GM21786 (cell line): Measurements from ENCODE around the gene PPP4R4.

Experiments used
- ATAC-seq: cut with Tn5 transposase; IDR thresholded peaks from one replicate; pipeline ENCODE4 v1.9.1; 2021; ENCODE audit not compliant: unreplicated experiment

The PPP4R4 gene

DNA sequence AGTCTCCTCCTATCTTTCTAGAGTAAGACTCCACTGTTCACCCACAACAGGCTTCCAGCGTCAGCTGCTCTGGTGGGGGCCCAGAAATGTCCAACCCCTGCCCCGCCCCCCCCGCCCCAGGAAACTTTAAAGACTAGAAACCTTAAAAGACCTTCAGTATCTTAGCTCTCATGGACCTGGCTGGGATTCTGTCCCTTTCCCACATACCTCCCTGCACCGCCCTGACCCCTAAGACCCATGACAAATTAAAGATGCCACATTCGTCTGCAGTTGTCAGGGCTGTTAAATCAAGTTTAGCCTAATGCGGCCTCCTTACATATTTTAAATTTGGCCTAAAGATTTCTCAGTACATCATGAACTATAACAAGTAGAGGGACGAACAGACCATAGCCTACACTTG lies 129.0 kb downstream of the PPP4R4 start:
- ATAC-seq, result no peak

DNA sequence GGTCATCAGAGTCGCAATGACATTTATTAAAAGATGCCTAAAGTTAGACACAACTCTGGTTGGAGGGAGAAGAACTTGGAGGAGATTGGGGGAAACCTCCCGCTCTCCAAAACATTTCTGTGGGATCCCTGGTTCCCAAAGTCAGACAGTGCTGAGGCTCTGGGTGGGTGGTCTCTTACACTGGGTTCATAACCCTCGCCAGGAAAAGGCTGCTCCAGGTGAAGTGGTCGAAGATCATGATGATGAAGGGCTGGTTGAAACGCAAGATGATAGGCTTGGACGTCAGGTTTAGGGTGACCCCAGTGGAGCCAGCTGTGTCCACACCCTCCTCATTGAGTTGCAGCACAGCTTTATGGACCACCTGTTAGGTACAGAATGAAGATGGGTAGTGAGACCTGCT lies 130.1 kb downstream of the PPP4R4 start:
- ATAC-seq, result no peak

DNA sequence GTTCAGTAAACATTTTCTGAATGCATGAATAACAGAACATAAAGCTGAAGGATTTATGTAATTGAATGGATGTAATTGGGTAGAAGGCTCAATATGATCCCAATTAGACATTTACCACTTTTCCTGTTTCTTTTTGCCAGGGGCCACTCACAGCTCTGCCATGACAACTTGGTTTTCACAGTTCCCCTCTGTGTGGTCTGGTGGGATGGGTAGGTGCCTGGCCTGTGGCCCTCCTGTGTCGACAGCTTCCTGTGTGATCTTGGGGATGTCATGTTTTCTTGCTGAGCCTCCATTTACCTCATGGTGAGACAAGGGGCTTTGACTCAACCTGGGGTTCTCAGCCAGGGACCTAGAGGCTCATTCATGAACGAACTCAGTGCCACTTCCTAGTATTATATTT lies 131.5 kb downstream of the PPP4R4 start:
- ATAC-seq, result no peak

DNA sequence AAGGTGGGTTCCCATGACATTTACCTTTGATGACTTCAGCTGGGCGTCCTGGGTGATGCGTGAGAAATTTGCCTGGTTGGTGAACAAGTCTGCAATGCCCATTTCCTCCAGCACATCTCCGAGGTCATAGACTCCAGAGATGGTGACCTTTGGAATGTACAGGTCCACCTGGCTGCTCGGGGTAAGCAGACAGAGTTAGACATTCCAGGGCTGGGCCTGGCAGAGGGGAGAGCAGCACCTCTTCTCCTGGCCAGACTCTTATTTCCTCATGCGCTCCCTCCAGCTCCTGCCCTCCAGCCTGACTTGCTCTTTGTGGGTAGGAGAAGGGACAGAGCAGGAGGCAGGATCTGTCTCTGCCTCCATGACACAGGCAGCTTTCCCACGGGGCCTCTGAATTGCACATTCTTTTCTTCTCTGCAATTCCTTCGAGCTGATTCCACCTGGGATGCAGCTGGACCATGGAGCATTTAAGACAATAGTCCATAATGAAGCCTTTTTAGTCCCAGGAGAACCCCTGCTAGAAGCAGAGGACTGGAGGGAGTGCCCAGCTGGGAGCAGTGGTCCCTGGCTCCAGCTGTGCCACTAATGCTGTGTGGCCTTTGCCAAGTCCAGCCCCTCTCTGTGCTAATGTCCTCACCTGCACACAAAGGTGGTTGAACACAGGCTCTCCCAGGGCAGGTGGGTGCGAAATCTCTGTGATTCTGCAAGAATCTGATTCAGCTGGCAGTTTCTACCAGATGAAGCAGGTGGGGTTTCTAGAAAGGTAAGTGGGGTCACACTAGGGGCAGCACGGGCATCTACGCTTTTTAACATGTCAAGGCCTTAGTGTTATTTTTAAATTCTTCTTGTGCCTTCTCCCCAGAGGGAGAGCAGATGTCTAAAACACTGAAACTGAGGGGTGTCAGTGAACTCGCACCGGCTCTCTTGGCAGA lies 132.2 kb downstream of the PPP4R4 start:
- no peak for ATAC-seq

DNA sequence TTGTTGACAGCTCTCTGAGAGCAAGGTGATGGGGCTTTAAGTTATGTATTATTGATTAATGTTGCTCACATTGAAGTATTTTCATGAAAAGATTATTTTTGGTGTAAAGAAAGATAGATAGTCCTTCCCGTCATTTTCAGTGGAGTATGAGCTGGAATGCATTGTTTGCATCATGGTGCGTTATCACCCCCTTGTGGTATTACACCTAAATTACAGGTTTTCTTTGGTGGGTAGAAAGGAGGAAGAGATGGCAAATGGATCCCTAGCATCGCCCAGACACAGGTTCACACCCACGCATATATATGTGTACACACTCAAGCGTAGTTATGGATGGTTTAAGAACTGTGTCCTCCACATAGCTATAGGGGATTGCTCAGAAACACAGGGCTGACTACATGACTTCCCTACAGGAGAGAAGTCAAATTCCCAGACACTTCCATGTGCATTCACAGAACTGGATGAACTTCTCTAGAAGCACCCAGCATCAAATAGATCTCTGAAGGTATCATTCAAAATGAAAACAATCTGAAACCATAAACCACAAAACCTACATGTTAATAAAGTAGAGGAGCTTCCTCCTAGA lies 133.4 kb downstream of the PPP4R4 start:
- ATAC-seq, result no peak

DNA sequence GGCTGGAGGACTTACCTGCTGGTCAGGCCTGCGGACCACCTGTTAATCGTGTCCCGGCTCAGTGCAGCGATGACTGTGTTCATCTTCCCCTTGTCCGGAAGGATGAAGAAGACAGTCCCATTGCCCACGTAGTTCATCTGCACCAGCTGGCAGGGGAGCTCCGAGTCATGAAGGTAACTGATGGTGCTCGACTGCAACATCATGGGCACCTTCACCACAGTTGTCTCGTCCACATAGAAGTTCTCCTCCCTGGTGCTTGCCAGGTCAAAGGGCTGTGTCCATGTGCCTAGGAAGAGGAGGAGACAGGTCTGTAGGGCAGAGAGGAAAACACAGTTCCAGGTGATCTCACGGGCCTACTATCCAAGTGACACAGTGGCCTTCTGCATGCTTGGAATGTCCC lies 135.6 kb downstream of the PPP4R4 start:
- ATAC-seq, result no peak

DNA sequence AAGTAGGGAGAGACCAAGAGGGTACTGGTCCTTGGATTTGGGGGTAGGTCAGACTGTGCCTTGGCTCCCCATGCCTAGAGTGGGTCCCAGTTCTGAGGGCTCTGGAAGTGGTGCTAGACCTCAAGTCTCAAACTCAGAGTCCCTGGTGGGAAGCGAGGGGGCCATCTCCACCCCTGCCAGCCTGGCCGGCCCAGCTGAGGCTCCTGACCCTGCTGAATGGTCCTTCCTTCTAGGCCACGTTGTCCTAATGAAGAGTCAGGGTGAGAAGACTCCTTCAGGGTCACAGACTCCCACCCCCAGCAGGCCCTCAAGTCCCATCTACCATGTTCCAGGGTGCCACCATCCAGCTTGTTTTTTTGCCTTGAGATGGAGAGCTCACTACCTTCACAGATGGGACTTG lies 136.1 kb downstream of the PPP4R4 start:
- ATAC-seq, result no peak

DNA sequence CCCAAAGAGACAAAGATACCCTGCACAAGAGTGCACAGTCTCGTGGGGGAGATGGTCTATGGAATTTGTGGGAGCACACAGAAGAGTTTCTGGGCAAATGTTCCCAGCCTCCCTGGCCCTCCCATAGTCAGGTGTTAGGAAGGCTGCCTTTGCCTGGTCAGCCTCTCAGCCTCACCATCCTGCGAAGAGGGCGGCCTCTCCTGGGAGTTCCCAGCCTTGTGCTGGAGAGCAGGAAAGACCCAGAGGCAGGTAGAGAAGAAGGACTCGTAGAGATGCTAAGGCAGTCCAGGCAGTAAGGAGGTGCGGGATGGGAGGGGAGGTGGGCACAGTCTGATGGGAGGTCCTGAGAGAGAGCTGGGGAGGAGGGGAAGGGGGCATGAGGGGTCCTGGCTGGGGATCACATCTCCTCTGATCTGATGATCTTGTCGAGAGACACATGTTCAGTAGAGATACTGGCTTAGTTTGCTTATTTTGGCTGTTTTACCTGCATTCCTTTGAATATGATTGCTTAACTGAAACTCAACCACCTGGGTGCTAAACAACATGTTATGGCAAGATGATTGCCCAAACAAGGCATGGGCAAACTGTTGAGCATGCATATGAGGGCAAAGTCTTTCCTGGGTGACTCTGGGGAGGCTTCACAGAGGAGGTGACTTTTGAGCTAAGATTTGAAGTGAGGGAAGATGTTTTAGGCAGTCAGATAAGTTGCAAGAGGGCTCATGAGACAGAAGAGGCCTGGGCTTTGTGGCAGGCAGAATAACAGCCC lies 138.5 kb downstream of the PPP4R4 start:
- no peak for ATAC-seq

DNA sequence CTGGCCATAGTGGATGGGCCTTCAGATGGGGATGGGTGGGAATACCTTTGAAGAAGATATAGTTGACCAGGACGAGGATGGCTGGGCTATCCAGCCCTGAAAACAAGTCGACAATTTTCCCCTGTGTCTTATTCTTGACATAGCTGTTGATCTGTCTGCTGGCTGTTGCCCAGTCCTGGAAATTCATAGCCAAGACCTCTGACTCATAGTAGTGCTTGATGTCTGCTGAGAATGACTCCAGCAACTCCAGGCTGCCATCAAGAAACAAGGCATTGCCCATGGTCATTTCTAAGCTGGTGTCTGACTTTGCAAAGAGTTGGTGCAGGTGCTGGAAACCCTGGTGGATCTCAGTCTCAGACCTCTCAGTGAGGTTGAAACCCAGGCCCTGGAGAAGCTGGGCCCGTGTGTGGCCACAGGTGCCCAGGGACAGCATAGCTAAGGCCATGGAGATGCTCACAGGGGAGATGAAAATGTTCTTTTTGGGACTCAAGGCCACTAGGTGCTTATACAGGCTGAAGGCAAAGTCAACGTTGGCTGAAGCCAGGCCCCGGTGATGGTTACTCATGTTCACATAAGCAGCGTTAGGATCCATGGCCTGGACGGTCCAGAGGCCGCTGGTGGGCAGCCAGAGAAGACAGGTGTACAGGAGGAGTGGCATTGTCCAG lies 140.0 kb downstream of the PPP4R4 start:
- no peak for ATAC-seq

DNA sequence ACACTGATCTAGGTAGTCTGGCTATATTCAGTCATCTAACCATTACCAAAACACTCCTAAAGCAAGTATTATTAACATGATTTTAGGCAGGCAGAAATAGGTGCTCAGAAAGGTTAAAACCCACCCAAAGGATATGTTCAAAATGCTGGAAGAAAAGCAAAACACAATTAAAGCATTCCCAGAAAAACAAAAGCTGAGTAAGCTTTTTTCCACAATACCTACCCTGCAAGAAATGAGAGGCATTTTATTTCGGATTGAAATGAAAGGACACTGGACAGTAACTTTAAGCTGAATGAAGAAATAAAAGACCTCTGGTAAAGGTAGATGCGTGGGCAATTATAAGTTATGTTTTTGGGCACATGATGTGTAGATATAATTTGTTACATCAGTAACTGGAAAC lies 140.8 kb downstream of the PPP4R4 start:
- ATAC-seq, result no peak

DNA sequence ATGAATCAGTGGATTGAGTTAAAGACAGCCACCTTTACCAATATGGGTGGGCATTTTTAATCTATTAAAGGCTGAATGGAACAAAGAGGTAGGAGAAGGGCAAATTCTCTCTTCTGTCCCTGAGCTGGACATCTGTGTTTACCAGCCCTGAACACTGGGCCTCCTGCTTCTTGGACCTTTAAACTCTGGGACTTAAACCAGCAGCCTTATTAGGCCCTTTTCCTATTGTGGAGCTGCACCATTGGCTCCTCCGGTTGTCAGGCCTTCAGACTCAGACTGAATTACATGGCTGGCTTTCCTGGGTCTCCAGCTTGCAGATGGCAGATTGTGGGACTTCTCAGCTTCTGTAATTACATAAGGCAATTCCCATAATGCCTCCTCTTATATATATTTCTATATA lies 142.6 kb downstream of the PPP4R4 start:
- ATAC-seq, result no peak

DNA sequence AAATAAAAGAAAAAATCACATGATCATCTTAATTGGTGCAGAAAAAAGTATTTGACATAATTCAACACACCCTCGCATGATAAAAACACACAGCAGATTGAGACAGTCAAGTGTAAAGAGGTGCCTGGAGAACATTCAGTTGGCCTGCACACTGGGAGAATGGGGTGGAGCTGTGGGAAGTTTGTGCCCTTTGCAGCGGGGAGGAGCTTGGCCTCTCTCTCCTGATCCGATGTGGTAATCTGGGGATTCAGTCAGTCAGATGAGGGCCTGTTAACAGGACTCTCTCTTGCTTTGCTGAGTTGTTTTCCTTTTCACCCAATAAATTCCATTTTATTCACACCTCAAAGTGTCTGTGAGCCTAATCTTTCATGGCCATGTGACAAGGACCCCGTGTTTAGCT lies 143.1 kb downstream of the PPP4R4 start:
- no peak for ATAC-seq

DNA sequence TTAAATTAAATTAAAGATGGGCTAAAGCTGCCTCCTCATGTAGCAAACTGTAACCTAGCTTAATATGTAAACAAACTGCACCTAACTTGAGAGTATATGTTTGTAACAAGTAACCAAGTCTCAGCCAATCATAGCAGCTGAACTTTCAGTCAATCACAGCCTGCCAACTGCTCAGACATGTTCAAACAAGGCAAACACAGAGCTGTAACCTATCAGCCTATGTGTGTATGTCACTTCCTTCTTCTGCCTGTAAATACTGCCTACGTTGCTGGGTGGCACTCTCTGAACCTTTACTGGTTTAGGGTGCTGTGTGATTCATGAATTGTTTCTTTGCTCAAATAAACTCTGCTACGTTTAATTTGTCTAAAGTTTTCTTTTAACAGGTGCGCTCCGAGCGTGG lies 146.1 kb downstream of the PPP4R4 start:
- no peak for ATAC-seq

DNA sequence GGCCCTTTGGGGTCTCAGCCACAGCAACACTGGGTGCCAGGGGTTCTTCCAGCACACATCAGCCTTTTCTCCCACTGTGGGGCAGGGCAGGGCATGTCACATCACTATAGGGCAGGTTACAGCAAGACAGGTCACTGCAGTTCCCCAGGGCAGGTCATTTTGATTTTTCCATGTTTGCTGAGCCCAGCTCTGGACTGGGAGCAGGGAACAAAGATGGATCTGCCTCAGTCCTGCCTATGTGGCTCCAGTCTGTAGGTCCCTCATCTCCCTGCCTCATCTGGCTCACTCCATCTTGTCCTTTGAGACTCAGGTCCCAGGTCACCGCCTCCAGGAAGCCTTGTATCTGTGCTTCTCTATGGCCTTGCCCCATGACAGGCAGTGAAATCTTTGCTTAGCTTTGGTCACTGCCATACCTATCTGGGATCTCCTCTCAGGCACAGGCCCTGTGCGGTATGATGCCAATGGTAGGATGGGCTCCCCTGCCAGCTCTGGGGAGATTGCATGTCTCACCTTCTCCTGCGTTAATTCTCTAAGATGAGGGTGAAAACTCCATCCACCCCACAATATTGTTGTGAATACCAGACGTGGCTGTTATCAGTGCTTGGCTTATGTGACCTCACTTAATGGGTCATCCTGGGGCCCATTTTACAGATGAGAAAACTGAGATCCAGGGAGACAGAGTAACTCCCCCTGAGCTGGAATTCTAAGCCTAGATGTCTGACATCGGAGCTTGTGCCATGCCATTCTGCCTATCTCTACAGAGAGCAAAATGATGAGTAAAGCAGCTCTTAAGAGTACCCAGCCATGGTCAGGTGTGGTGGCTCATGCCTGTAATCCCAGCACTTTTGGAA lies 147.5 kb downstream of the PPP4R4 start:
- no peak for ATAC-seq

DNA sequence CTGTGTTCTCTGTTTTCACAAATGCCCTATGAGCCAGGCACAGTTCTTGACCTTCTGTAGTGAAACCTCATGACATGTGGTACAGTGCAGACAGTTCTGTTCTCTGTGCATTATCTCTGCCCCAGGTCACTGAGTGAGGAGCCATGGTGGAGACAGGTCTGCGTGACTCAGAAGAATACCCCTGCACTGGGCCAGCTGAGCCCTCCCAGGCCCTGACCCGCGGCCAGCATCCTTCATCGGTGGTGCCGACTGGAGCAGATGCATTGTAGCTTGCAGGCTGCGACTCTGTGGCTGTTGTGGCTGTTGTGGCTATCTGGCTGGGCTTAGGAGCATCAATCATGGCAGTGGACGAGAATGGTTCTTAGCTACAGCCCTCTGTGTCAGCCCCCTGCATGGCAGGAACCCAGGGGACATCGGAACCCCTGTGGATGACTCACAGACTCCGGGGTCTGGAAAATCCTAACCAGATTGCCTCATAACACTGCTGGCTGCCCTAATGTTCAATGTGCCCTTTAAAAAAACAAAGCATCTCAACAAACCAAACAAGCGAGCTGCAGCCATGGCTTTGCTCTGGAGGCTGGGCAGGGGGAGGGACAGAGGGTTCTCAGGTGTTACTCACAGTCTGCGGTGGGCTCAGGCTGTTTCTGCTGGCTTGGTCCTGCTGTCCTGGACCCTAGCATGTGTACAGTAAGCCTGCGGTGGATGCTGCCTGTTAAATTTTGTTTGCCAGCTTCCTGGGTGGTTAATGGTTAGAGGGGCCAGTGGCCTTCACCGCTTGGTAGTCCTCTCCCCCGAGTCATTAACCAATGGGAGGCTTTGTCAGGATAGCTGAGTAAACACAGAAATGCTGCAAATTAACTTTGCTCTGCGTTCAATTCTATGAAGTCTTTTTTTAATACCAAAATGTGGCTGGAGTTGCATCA lies 148.8 kb downstream of the PPP4R4 start, which contains the start of gene SERPINA6:
Gene SERPINA6 (minus strand): TSS at position 689 of the 923 bp plus-strand sequence. CDS start 8,688 bp downstream, outside the sequence.
- ATAC-seq, result no peak

DNA sequence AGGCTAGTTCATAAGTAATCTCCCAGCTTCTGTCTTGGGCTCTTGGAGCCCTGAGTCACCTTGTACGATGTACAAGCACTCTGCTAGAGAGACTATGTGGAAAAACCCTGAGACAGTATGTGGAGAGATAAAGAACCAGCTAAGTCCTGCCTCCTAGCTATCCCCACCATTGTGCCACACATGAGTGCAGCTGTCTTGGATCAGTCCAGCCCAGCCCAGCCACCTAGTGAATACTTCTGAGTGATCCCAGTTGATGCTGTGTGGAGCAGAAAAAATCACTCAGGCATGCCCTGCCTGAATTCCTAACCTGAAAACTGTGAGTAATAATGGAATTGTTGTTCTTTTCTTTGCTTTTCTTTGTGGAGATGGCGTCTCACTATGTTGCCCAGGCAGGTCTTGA lies 154.1 kb downstream of the PPP4R4 start:
- no peak for ATAC-seq
